ENCODE data around the gene NIN. TPM values are rescaled to one million over a fixed set of nuclear protein-coding genes. Genes with fewer than 3 reads are reported as not detected.

NIN gene
- total RNA-seq, 1 experiment from 2014 or later, result 37.1 TPM

DNA sequence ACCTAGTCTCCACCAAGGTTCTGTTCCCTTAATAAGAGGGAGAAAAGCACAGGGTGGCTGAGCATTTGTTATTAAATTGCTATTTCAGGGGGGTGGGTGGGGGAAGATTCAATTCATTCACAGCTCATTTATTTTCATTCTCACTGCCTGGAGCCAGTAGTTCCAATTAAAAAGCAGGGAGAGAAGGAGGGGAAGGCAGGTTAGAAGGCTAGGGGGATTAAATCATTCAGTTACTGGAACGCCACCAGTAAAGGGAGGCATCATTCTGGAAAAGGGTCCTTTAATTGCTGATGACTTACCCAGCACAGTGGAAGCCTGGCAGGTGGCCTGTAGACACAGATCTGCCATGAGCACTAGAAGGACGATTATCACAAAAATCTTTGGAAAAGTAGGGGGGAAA lies 47.4 kb downstream of the NIN start:
- Histone ChIP-seq H3K27ac (ENCODE audit: low read length) (no peak overlapping the region), H3K9me3 (ENCODE audit: control insufficient read depth, insufficient read depth, low read depth, low read length) (no peaks in the 10 kb centered on the region), H3K4me3 (ENCODE audit: low read depth in 2 of 2, low read length in 2 of 2) (no peak overlapping the region), H3K36me3 (ENCODE audit: control insufficient read depth, insufficient read depth, low read length) (no peaks in the 10 kb centered on the region), H3K27me3 (ENCODE audit: control insufficient read depth, insufficient read depth, low read length) (no peaks in the 10 kb centered on the region), H3K4me1 (ENCODE audit: control insufficient read depth, insufficient read depth, low read length) (no peaks in the 10 kb centered on the region)
- ATAC-seq (no peak), DNase-seq (ENCODE audit: low read depth, low spot score) (no peak)
- no TSS peak for BruUV-seq (replicated peaks)
- no peak for TF ChIP-seq TCF7L2 (IDR thresholded peaks at IDR 0.05; ENCODE audit: low read depth, low read length)
- TF ChIP-seq, protein P1, sequence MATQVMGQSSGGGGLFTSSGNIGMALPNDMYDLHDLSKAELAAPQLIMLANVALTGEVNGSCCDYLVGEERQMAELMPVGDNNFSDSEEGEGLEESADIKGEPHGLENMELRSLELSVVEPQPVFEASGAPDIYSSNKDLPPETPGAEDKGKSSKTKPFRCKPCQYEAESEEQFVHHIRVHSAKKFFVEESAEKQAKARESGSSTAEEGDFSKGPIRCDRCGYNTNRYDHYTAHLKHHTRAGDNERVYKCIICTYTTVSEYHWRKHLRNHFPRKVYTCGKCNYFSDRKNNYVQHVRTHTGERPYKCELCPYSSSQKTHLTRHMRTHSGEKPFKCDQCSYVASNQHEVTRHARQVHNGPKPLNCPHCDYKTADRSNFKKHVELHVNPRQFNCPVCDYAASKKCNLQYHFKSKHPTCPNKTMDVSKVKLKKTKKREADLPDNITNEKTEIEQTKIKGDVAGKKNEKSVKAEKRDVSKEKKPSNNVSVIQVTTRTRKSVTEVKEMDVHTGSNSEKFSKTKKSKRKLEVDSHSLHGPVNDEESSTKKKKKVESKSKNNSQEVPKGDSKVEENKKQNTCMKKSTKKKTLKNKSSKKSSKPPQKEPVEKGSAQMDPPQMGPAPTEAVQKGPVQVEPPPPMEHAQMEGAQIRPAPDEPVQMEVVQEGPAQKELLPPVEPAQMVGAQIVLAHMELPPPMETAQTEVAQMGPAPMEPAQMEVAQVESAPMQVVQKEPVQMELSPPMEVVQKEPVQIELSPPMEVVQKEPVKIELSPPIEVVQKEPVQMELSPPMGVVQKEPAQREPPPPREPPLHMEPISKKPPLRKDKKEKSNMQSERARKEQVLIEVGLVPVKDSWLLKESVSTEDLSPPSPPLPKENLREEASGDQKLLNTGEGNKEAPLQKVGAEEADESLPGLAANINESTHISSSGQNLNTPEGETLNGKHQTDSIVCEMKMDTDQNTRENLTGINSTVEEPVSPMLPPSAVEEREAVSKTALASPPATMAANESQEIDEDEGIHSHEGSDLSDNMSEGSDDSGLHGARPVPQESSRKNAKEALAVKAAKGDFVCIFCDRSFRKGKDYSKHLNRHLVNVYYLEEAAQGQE (IDR thresholded peaks at IDR 0.05; ENCODE audit: insufficient read depth in 1 of 2, low read depth in 2 of 2, low read length in 1 of 2), result no peak
- TF ChIP-seq SIN3A (IDR thresholded peaks at IDR 0.05; ENCODE audit: borderline replicate concordance, insufficient read depth, low read depth, low read length), result no peak
- intact Hi-C loops (cut with micrococcal nuclease; ENCODE audit: unreplicated experiment) (loop anchor here (5.0 kb wide), 1 partner anchor 166 kb away; no protein-coding TSS in a partner anchor), in situ Hi-C loops (cut with HindIII; ENCODE audit: low pct_unique_long_range_greater_than_20kb, low sequenced_read_pairs) (no loop called here)
- ChIA-PET CTCF (no interaction called here), POLR2A (no interaction called here)

DNA sequence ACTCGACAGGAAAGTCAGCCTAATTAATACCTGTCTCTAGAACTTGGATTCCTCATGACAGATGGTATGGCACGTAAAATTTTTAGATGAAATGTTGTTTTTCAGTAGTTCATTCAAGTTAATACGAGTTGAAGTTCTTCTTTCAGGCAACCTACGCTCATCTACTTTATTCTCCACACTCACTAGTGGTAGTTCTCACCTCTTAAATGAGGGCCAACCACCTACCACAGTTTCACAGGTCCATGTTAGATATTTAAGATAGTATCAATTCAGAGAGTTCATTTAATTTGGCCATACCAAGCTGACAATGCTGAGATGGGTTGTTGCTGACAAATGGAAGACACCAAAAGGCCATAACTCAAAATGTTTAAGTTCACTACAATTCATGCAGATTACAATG lies 50.6 kb downstream of the NIN start:
- ATAC-seq (no peak), DNase-seq (ENCODE audit: low read depth, low spot score) (no peak)
- no peaks in the 10 kb centered on the region for H3K27me3 ChIP-seq (ENCODE audit: control insufficient read depth, insufficient read depth, low read length)
- no TSS peak for BruUV-seq (replicated peaks)
- intact Hi-C loops (cut with micrococcal nuclease; ENCODE audit: unreplicated experiment), result loop anchor here (5.0 kb wide), 1 partner anchor 163 kb away; no protein-coding TSS in a partner anchor
- ChIA-PET POLR2A (no interaction called here), CTCF (no interaction called here)
- no peaks in the 10 kb centered on the region for H3K36me3 ChIP-seq (ENCODE audit: control insufficient read depth, insufficient read depth, low read length)
- no peaks in the 10 kb centered on the region for H3K4me1 ChIP-seq (ENCODE audit: control insufficient read depth, insufficient read depth, low read length)
- H3K4me3 ChIP-seq (ENCODE audit: low read depth in 2 of 2, low read length in 2 of 2), result no peak overlapping the region
- H3K9me3 ChIP-seq (ENCODE audit: control insufficient read depth, insufficient read depth, low read depth, low read length), result no peaks in the 10 kb centered on the region
- no peak overlapping the region for H3K27ac ChIP-seq (ENCODE audit: low read length)
- in situ Hi-C loops (cut with HindIII; ENCODE audit: low pct_unique_long_range_greater_than_20kb, low sequenced_read_pairs), result no loop called here
- TF ChIP-seq SIN3A (IDR thresholded peaks at IDR 0.05; ENCODE audit: borderline replicate concordance, insufficient read depth, low read depth, low read length), result no peak
- TF ChIP-seq, protein P1 (IDR thresholded peaks at IDR 0.05; ENCODE audit: insufficient read depth in 1 of 2, low read depth in 2 of 2, low read length in 1 of 2), result no peak
- TF ChIP-seq POLR2AphosphoS5 (IDR thresholded peaks at IDR 0.05; ENCODE audit: low read depth, low read length), result no peak
